HG02759 (cell line): ENCODE results near the gene LIMA1.
"Not testable (repeated sequence)": the region's sequence is repeated elsewhere in the genome, so short reads cannot be mapped to it uniquely, and the experiment has no call there.

Source experiments
- ATAC-seq: cut with Tn5 transposase; IDR thresholded peaks from one replicate; pipeline ENCODE4 v1.9.1; 2021; ENCODE audit warnings: mild to moderate bottlenecking, moderate library complexity; ENCODE audit not compliant: unreplicated experiment

The LIMA1 gene

GRCh38 chr12:50248883-50249282, 34.4 kb downstream of the LIMA1 start:
- ATAC-seq: no peak

- no peak for ATAC-seq
Measured at GRCh38 chr12:50248411-50248810, 34.9 kb downstream of the LIMA1 start.

- ATAC-seq: not testable (repeated sequence)
Measured at GRCh38 chr12:50247665-50248064, 35.7 kb downstream of the LIMA1 start.

DNA sequence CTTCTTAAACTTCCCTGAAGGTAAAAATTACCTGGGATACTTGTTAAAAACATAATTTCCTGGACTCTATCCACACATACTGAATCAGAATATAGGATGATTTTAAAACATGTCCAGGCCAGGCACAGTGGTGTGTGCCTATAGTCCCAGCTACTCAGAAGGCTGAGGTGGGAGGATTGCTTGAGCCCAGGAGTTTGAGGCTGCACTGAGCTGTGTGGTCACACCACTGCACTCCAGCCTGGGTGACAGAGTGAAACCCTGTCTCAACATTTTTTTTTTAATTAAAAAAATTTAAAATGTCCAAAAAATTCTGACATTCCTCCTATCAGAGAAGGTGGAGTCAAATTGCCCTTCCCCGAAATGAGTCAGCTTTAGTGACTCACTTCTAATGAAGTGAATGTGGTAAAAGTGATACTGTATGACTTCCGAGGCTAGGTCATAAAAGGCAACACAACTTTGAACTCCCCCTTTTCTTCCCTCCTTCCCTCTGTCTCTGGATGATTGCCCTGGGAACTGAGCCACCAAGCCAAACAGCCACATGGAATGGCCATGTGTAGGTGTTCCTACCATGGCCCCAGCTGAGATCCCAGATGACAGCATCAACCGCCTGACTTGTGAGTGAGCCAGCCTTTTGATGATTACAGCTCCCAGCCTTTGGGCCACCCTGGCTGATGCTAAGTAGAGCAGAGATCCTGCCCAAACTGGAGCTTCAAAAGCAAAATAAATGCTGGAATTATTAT, 36.3 kb downstream of the LIMA1 start:
- peak; percentile 69 for ATAC-seq

- ATAC-seq: no peak
Measured at GRCh38 chr12:50246197-50246865, 37.0 kb downstream of the LIMA1 start.

DNA sequence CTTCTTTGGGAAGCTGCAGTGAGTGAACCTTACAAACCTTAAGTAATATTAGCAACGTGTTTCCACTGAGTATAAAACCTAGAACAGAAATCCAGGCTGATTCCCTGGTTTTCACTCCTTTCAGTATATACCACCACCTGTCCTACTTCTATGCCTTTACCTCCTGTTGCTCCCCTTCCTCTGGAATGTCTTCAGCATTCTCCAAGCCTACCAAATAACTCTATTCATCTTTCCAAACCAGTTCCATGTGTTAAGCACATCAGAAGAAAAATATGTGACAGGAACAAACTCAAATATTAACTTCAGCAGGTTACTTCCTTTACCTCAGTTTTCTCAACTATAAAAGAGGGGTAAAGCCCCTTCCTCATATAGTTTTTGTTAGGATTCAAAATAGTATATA, 39.8 kb downstream of the LIMA1 start:
- ATAC-seq: no peak

DNA sequence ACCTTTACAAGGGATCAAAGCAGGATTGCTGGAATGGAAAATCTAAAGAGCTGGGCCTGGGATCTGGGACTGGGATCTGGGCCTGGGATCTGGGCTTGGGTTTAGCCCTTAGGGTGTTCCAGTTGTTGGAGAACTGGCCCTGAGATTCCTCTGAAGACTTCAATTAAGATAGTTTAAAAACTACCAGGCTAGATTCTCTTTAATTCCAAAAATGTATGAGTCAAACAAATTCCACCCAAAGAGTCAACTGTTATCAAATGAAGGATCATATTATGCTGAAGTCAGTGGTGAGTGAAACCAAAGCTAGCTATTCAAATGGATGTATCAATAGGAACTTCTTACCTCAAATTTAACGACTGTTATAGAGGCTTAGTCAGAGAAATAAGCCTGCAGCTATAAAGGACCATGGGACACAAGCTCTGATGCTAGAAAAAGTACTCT, 40.5 kb downstream of the LIMA1 start:
- no peak for ATAC-seq

- no peak for ATAC-seq
Measured at GRCh38 chr12:50241178-50241577, 42.1 kb downstream of the LIMA1 start.

- no peak for ATAC-seq
Measured at GRCh38 chr12:50240792-50241114, 42.6 kb downstream of the LIMA1 start.

DNA sequence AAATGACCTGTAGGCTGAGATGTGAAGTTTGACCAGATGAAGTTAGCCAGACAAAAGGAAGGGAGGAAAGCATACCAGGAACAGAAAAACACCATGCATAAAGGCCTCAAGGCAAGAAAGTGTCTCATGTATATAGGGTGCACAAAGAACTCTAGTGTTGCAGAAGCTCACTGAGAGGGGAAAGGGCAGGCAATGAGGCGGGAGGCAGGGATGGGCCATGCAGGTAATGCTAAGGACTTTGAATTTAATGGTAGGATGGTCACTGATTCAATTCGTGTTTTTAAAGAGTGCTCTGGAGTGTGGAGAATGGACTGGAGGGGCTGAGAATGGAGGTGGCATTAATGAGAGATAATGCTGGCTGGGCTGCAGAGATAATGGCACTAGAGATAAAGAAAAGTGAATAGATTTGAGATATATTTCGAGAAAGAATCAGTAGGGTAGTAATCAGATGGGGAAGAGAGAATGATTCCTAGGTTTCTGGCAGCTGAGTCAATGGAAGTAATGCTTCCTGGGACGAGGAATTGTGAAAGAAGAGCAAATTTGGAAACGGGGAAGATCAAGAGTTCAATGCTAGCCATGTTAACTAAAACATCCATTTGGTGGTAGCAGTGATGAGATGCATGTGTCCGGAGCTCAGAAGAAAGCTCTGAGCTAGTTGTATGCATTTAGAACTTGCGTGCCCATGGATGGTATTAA, 43.1 kb downstream of the LIMA1 start:
- no peak for ATAC-seq

DNA sequence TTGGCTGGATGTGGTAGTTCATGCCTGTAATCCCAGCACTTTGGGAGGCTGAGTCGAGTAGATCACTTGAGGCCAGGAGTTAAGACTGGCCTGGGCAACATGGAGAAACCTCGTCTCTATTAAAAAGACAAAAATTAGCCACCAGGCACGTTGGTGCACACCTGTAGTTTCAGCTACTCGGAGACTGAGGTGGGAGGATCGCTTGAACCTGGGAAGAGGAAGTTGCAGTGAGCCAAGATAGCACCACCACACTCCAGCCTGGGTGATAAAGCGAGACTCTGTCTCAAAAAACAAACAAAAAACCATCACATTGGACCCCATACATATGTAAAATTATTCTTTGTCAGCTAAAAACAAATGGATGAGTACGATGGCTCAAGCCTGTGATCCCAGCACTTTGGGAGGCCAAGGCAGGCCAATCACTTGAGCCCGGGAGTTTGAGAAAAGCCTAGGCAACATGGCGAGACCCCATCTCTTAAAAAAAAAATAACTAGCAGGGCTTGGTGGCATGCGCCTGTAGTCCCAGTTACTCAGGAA, 43.9 kb downstream of the LIMA1 start:
- no peak for ATAC-seq

- ATAC-seq: no peak
Measured at GRCh38 chr12:50234347-50234746, 49.0 kb downstream of the LIMA1 start.

DNA sequence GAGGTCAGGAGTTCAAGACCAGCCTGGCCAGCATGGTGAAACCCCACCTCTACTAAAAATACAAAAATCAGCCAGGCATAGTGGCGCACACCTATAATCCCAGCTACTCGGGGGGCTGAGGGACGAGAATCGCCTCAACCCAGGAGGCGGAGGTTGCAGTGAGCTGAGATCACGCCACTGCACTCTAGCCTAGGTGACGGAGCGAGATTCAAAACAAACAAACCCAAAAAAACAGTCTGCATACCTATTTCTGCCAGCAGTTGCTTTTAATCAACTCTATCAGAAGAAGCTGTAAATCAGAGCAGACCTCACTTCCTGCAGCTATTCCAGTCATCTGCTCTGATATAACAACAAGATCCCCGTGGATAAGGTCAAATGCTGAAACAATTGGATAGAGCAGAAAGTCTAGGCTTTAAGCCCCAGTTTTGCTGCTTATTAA, 50.5 kb downstream of the LIMA1 start:
- no peak for ATAC-seq

GRCh38 chr12:50232206-50232605, 51.1 kb downstream of the LIMA1 start:
- ATAC-seq: no peak

- ATAC-seq: no peak
Measured at GRCh38 chr12:50231346-50231745, 52.0 kb downstream of the LIMA1 start.

- ATAC-seq: no peak
Measured at GRCh38 chr12:50230217-50230616, 53.1 kb downstream of the LIMA1 start.

DNA sequence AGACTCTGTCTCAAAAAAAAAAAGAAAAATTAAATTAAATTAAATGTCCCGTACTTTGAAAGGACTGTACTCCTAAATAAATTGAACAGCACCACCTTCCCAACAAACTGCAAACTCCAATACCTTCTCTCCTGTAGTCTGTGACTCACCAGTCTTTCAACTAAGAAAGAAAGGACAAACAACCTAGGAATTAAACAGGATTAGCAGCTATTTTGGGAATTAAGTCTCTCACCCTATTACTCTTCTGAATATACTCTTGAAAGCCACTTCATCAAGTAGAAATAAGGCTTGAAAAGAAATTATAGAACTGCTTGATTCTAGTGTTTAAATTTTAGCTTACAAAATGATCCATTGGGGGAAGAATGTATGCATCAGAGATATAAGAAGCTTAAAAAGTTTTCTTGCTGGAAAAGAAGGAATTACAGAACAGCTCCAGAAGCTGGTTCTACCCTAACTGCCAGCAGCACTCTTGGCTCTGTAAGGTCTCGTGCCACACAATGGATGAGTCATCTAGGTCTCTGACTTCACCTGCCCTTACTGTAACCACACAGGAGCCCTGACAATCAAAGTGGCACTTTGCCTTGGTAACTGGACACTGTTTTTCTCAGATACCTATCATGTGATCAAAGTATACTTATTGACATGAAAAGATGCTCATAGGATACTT, 59.2 kb downstream of the LIMA1 start:
- peak; percentile 52 for ATAC-seq

DNA sequence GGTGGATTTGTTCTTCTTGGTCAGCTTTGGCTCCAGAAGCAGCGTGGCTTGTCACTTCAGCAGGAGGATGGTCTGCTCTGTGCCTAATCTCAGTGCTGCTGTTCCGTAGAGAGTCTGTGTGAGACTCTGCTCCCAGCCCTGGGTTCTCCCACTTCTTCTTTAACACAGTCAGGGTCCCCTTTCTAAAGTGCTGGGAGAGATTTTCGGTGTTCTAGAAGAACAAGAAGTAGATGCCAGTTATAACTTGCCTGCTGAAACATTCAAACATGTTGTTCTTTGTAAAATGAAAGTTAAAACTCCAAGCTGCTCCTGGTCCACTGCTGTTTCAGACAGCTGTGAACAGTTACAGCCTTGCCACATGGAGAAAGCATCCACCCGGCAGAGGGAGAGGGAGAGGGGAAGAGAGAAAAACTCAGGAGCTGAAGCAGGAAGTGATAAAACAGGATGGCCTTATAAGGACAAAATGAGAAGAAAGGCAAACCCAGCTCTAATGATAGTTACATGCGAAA, 61.0 kb downstream of the LIMA1 start:
- ATAC-seq: no peak

DNA sequence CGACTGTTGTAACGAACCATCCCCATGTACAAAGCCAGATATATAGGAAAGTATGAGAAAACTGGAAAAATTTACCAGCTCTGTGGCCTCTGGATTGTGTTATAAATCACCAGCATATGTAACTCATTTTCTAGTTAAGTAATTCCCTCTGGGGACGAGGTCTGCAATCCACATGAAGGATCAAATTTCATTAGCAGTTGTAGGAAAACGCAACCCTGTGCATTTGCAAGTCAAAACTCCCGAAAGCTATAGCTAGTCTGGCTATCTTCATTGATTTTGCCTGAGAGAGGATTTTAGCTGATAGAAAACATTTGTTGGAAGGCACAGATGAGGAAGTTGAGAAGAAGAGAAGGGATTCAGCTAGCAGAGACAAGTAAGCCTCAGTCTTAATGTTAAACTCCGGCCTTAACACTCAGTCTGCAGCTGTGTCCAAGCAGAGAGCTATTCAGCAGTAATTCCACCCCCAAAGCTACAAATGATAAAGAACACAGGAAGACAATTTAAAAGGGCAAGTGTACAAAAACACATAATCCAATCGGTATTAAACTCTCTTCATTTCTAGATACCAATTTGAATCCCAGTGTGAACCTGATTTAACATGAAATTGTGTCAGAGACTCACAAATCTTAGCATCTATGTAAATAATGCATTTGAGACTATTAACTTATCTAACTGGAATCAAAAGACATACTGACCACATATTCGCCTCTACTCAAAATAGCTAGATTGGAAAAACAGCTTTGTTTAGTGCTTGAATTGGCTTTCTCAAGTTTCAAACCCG, 61.9 kb downstream of the LIMA1 start:
- peak; percentile 29 for ATAC-seq

DNA sequence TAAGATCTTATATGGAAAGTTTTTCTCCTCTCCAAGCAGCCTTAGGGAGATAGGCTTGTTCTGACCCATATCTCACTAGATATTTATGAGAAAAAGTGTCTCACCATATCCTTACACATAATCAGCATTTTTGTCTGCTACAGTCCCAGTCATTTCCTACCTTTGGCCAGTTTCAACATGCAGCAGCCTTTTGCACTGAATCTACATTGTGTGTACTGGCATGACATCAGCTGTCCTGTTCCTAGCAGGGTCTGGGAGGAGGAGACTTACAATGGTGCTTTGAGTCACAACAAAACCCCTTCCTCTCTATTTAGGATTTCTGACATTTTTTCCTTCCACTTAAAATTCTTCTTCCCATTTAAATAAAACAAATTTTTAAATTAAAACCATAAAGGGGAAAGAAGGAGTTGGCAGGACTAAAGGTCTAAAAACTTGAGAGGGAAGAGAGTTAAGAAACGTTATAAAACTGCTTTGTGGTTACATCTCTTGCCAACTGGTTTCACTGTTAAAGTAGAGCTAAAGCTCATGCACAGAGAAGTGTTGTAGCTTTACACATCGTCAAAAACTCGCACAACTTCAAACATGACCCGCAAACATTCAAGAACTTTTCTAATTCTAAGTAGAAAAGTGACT, 62.8 kb downstream of the LIMA1 start:
- peak; percentile 53 for ATAC-seq
